Activated naive CD4-positive, alpha-beta T cell treated with anti-CD3 and anti-CD28 coated beads, Interleukin-2, amount 50 U/mL, for 72 hours (primary cell): Measurements from ENCODE around the gene ARHGEF1. TPM values are rescaled to one million over a fixed set of nuclear protein-coding genes. Genes with fewer than 3 reads are reported as not detected.

ENCODE experiments used
- ATAC-seq, 2 donors: fragments of 150-1000 bp; cut with Tn5 transposase; 2 replicates each; pipeline ENCODE4 v1.10.0; 2021; ENCODE audit warnings: mild to moderate bottlenecking in 2 of 2, moderate library complexity in 2 of 2
- DNase-seq, 2 donors: peaks; one replicate each; pipeline ENCODE4 v3.0.0; 2021 to 2022; ENCODE audit warnings: low spot score in 2 of 2
- H3K27ac Mint-ChIP-seq, 2 donors: one replicate each; pipeline ENCODE4 v1.8.0; 2022; ENCODE audit warnings: mild to moderate bottlenecking in 2 of 2, mixed read lengths in 2 of 2
- H3K36me3 Mint-ChIP-seq, 2 donors: one replicate each; pipeline ENCODE4 v1.8.0; 2022; ENCODE audit warnings: mixed read lengths in 2 of 2
- H3K9me3 Mint-ChIP-seq, 2 donors: one replicate each; pipeline ENCODE4 v1.8.0; 2022; ENCODE audit warnings: mixed read lengths in 2 of 2
- total RNA-seq, 2 donors: library from RNA; stranded (reverse); gene quantifications; one replicate each; pipeline ENCODE4 v1.2.3, GENCODE V29; 2022

Gene ARHGEF1
- total RNA-seq, 2 donors from 2014 or later: 361 to 383 TPM

GRCh38 chr19:41939861-41940730, 57.1 kb downstream of the ARHGEF1 start:
- ATAC-seq (peak; percentile 23 to 40), DNase-seq (peak in 1 of 2 donors; percentile 41)
- Mint-ChIP-seq H3K27ac (peak overlapping the region; percentile 48 to 79), H3K9me3 (no peaks in the 10 kb centered on the region), H3K36me3 (peaks cover 0 to 5% of the 10 kb centered on the region in 2 donors)

- H3K36me3 Mint-ChIP-seq: peaks cover 0 to 5% of the 10 kb centered on the region in 2 donors
- no peak for ATAC-seq
- peak overlapping the region; percentile 48 to 88 for H3K27ac Mint-ChIP-seq
- no peaks in the 10 kb centered on the region for H3K9me3 Mint-ChIP-seq
- DNase-seq: no peak
Measured at GRCh38 chr19:41940731-41941409, 57.9 kb downstream of the ARHGEF1 start.

GRCh38 chr19:41941410-41942202, 58.6 kb downstream of the ARHGEF1 start:
- ATAC-seq: no peak
- no peak for DNase-seq
- peaks cover 0 to 5% of the 10 kb centered on the region in 2 donors for H3K36me3 Mint-ChIP-seq
- H3K9me3 Mint-ChIP-seq: no peaks in the 10 kb centered on the region
- H3K27ac Mint-ChIP-seq: peak overlapping the region; percentile 24 to 88

- ATAC-seq (no peak), DNase-seq (no peak)
- Mint-ChIP-seq H3K36me3 (peaks cover 0 to 5% of the 10 kb centered on the region in 2 donors), H3K9me3 (no peaks in the 10 kb centered on the region), H3K27ac (peak overlapping the region; percentile 65 to 83)
Measured at GRCh38 chr19:41944336-41944735, 61.4 kb downstream of the ARHGEF1 start.

- Mint-ChIP-seq H3K36me3 (peaks cover 0 to 5% of the 10 kb centered on the region in 2 donors), H3K27ac (peak overlapping the region; percentile 83 to 96), H3K9me3 (no peaks in the 10 kb centered on the region)
- ATAC-seq (peak; percentile 92 to 96), DNase-seq (peak; percentile 80 to 91)
Measured at GRCh38 chr19:41945135-41945766, 62.3 kb downstream of the ARHGEF1 start.

- Mint-ChIP-seq H3K27ac (peak overlapping the region; percentile 70 to 73), H3K9me3 (no peaks in the 10 kb centered on the region), H3K36me3 (peaks cover 0 to 5% of the 10 kb centered on the region in 2 donors)
- no peak for DNase-seq
- no peak for ATAC-seq
Measured at GRCh38 chr19:41947091-41947490, 64.1 kb downstream of the ARHGEF1 start.

- Mint-ChIP-seq H3K36me3 (no peaks in the 10 kb centered on the region), H3K27ac (peak overlapping the region; percentile 68 to 89), H3K9me3 (no peaks in the 10 kb centered on the region)
- ATAC-seq: peak; percentile 87 to 88
- peak; percentile 83 to 97 for DNase-seq
Measured at GRCh38 chr19:41951686-41952172, 68.7 kb downstream of the ARHGEF1 start.

GRCh38 chr19:41955521-41955920, 72.5 kb downstream of the ARHGEF1 start:
- ATAC-seq (no peak), DNase-seq (no peak)
- Mint-ChIP-seq H3K9me3 (no peaks in the 10 kb centered on the region), H3K36me3 (no peaks in the 10 kb centered on the region), H3K27ac (no peak overlapping the region)

- H3K9me3 Mint-ChIP-seq: no peaks in the 10 kb centered on the region
- DNase-seq (no peak), ATAC-seq (no peak)
- no peaks in the 10 kb centered on the region for H3K36me3 Mint-ChIP-seq
- no peak overlapping the region for H3K27ac Mint-ChIP-seq
Measured at GRCh38 chr19:41956621-41957020, 73.6 kb downstream of the ARHGEF1 start.

Other genes starting within 250 kb of the ARHGEF1 start
- not detected for gene CEACAM7, start 194.9 kb upstream of the ARHGEF1 start, total RNA-seq
- gene CEACAM5, start 174.6 kb upstream of the ARHGEF1 start, total RNA-seq: not detected
- not detected for gene CEACAM6, start 127.7 kb upstream of the ARHGEF1 start, total RNA-seq
- not detected for gene CEACAM3, start 86.6 kb upstream of the ARHGEF1 start, total RNA-seq
- gene LYPD4, start 38.5 kb upstream of the ARHGEF1 start, total RNA-seq: not detected
- gene DMRTC2, start 38.1 kb upstream of the ARHGEF1 start, total RNA-seq: not detected
- 1,000 to 10,000 TPM; 3,521 to 4,779 TPM for gene RPS19, start 22.9 kb upstream of the ARHGEF1 start, total RNA-seq
- gene CD79A, start 5.9 kb upstream of the ARHGEF1 start, total RNA-seq: 1 to 10 TPM; 3.3 to 7.0 TPM
- gene ERFL, start 45.3 kb downstream of the ARHGEF1 start, total RNA-seq: 1 to 10 TPM; 1.7 to 2.9 TPM
- 10 to 100 TPM; 39.8 to 46.0 TPM for gene RABAC1, start 76.1 kb downstream of the ARHGEF1 start, total RNA-seq
- 1 to 10 TPM; 2.0 to 4.0 TPM for gene ATP1A3, start 111.0 kb downstream of the ARHGEF1 start, total RNA-seq
- gene GRIK5, start 187.0 kb downstream of the ARHGEF1 start, total RNA-seq: 1 to 10 TPM; 3.5 to 4.0 TPM
- gene ZNF574, start 193.0 kb downstream of the ARHGEF1 start, total RNA-seq: 10 to 100 TPM; 12.5 to 13.9 TPM
- gene POU2F2, start 249.3 kb downstream of the ARHGEF1 start, total RNA-seq: 10 to 100 TPM; 34.2 to 39.6 TPM